ENCODE measurements around the gene MARCHF3. TPM values are rescaled to one million over a fixed set of nuclear protein-coding genes. Genes with fewer than 3 reads are reported as not detected.
"Not testable (repeated sequence)": the region's sequence is repeated elsewhere in the genome, so short reads cannot be mapped to it uniquely, and the experiment has no call there.

The MARCHF3 gene
- total and polyA plus RNA-seq, 5 donors = 11.0 to 27.0 (median 16.3) TPM

DNA sequence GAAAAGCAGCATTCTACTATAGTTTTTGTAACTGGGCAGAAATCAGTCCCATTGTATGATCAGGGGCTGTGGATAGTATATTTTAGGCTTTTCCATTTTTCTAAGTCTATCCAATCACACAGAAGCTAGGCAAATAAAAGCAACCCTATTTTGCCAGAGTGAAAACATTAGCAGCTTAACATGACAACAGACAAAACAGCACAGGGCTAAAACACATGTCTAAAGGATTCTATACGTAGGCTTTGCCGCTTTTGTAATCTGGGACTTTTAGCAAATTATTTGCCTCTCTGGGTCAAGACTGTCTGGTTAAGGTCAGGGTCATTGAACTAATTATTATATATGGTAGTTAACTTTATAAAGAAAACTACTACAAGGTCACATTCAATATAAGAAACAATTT lies 4.2 kb downstream of the MARCHF3 start:
- 81% methylated on average over 2 of the region's 2 CpGs for WGBS
- intact Hi-C loops (cut with DNase I) = no loop called here
- Histone ChIP-seq H3K4me3 (ENCODE audit: low read length) (no peak overlapping the region), H3K27ac (ENCODE audit: low read length) (no peak overlapping the region), H3K9me3 (ENCODE audit: control insufficient read depth, low read length) (no peaks in the 10 kb centered on the region), H3K27me3 (ENCODE audit: control insufficient read depth, insufficient read depth) (no peaks in the 10 kb centered on the region), H3K4me1 (ENCODE audit: control insufficient read depth, insufficient read depth, low read length) (no peaks in the 10 kb centered on the region)
- no peak for ATAC-seq
- DNase-seq = no peak

DNA sequence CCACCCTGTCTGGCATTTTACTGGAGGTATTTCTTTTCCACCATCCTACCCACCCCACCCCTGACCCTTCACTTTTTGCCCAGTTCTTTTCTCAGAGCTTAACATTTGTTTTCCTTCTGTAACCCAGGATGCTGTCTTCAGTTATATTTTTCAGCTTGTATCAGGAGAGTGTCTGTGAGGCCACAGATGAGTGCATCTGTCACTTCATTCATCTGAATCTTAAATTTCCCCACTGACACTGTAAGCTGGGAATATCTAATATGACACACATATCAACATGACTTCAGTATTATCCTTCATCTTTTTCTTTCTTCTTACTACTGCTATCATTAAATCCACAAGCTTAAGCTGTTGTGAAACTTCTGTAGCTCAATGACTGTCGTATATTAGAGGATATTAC lies 4.9 kb downstream of the MARCHF3 start:
- H3K27me3 ChIP-seq (ENCODE audit: control insufficient read depth, insufficient read depth) = no peaks in the 10 kb centered on the region
- H3K4me1 ChIP-seq (ENCODE audit: control insufficient read depth, insufficient read depth, low read length) = no peaks in the 10 kb centered on the region
- 66% methylated on average over 1 of the region's 1 CpG for WGBS
- no peak overlapping the region for H3K27ac ChIP-seq (ENCODE audit: low read length)
- ATAC-seq (no peak), DNase-seq (no peak)
- no peak overlapping the region for H3K4me3 ChIP-seq (ENCODE audit: low read length)
- intact Hi-C loops (cut with DNase I) = no loop called here
- H3K9me3 ChIP-seq (ENCODE audit: control insufficient read depth, low read length) = no peaks in the 10 kb centered on the region

DNA sequence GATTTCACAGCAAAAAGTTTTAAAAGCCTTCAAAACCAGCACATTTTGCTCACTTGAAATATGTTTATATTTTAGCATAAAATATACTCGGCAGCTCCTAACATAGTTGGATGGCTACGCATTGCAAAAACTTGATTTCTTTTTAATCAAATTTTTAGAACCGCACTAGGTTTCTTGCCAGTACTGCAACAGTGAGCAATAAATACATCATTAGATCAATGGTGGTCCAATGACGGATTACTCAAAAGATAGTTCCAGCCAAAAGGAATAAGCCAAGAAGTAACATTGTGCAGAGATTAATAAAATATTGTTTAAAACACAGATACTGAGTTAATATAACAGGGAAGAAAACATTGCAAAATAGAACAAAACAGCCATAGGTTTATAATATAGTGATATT lies 5.5 kb downstream of the MARCHF3 start:
- Histone ChIP-seq H3K27me3 (ENCODE audit: control insufficient read depth, insufficient read depth) (no peaks in the 10 kb centered on the region), H3K4me1 (ENCODE audit: control insufficient read depth, insufficient read depth, low read length) (no peaks in the 10 kb centered on the region), H3K4me3 (ENCODE audit: low read length) (no peak overlapping the region), H3K9me3 (ENCODE audit: control insufficient read depth, low read length) (no peaks in the 10 kb centered on the region), H3K27ac (ENCODE audit: low read length) (no peak overlapping the region)
- 83% methylated on average over 4 of the region's 4 CpGs for WGBS
- intact Hi-C loops (cut with DNase I) = no loop called here
- no peak for ATAC-seq
- DNase-seq = no peak

DNA sequence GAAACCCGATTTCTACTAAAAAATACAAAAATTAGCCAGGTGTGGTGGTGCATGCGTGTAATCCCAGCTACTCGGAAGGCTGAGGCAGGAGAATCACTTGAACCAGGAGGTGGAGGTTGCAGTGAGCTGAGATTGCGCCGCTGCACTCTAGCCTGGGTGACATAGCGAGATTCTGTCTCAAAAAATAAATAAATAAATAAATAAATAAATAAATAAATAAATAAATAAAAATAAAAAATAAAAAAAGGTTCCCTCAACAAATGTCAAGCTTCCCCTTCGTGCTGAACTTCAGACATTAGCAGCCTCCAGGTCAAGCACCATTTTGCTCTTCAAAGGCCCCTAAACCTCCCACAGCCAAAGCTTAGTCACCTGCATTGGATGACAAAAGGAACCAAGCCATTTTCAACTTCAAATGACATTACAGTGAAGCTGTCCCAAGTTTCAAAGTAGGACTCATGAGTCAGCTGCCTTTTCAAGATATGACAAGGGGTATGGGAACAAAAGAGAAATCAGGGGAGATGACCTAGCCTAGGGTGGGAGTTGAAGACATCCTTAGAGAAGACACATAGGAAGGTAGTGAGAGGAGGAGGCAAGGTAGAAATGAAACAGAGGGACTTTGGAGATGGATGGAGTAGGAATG lies 6.7 kb downstream of the MARCHF3 start:
- H3K27ac ChIP-seq (ENCODE audit: low read length); H3K9me3 ChIP-seq (ENCODE audit: control insufficient read depth, low read length); H3K27me3 ChIP-seq (ENCODE audit: control insufficient read depth, insufficient read depth); ATAC-seq; intact Hi-C loops (cut with DNase I); DNase-seq; H3K4me3 ChIP-seq (ENCODE audit: low read length); H3K4me1 ChIP-seq (ENCODE audit: control insufficient read depth, insufficient read depth, low read length): not testable (repeated sequence)
- 97% methylated on average over 7 of the region's 7 CpGs for WGBS

DNA sequence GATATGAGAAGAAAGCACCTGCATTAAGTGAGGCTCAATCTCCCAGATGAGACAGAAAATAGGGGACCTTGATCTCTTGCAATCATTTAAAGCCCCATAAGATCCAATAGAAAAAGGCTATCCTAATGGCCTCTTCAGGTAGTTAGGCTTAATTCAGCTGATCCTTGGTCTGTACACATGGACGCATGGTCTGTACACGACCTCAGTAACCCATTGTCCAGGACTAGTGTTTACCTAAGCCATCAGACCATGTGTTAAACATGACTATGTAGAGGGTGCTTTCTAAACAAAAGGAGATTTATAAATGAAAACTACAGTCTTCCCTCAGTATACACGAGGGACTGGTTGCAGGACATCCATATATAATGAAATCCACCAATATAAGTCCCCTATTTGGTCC lies 7.5 kb downstream of the MARCHF3 start:
- 95% methylated on average over 3 of the region's 3 CpGs for WGBS
- Histone ChIP-seq H3K4me1 (ENCODE audit: control insufficient read depth, insufficient read depth, low read length) (no peaks in the 10 kb centered on the region), H3K4me3 (ENCODE audit: low read length) (no peak overlapping the region), H3K9me3 (ENCODE audit: control insufficient read depth, low read length) (no peaks in the 10 kb centered on the region), H3K27ac (ENCODE audit: low read length) (no peak overlapping the region), H3K27me3 (ENCODE audit: control insufficient read depth, insufficient read depth) (no peaks in the 10 kb centered on the region)
- intact Hi-C loops (cut with DNase I) = no loop called here
- DNase-seq (no peak), ATAC-seq (no peak)

DNA sequence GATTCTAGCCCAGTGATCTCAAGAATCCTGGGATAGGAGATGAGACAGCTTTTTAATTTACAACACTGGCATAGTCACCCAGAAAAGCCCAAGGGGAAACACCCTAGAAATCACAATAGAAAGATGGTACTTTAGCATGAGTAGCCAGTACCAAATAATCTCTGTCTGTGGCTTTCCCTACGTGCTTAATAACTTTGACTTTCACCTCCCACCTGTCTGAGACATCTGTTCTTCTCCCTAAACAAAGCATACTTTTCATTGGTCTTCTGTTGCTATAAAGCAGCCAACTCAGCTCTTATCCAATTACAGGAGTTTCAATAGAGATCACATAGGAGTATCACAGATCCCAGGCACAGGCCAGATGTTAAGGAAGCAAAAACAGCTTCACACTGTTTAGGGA lies 10.4 kb downstream of the MARCHF3 start:
- no peak for ATAC-seq
- Histone ChIP-seq H3K27me3 (ENCODE audit: control insufficient read depth, insufficient read depth) (no peaks in the 10 kb centered on the region), H3K4me3 (ENCODE audit: low read length) (no peak overlapping the region), H3K27ac (ENCODE audit: low read length) (no peak overlapping the region), H3K4me1 (ENCODE audit: control insufficient read depth, insufficient read depth, low read length) (no peaks in the 10 kb centered on the region), H3K9me3 (ENCODE audit: control insufficient read depth, low read length) (no peaks in the 10 kb centered on the region)
- intact Hi-C loops (cut with DNase I) = no loop called here
- DNase-seq = no peak
- 77% methylated on average over 1 of the region's 1 CpG for WGBS

DNA sequence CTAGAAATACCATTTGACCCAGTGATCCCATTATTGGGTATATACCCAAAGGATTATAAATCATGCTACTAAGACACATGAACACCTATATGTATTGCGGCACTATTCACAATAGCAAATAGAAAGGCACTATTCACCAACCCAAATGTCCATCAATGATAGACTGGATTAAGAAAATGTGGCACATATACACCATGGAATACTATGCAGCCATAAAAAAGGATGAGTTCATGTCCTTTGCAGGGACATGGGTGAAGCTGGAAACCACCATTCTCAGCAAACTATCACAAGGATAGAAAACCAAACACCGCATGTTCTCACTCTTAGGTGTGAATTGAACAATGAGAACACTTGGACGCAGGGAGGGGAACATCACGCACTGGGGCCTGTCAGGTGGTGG lies 13.6 kb downstream of the MARCHF3 start:
- DNase-seq; H3K27ac ChIP-seq (ENCODE audit: low read length); H3K9me3 ChIP-seq (ENCODE audit: control insufficient read depth, low read length); H3K27me3 ChIP-seq (ENCODE audit: control insufficient read depth, insufficient read depth); H3K4me3 ChIP-seq (ENCODE audit: low read length); ATAC-seq; intact Hi-C loops (cut with DNase I); H3K4me1 ChIP-seq (ENCODE audit: control insufficient read depth, insufficient read depth, low read length): not testable (repeated sequence)
- WGBS = 97% methylated on average over 4 of the region's 4 CpGs

DNA sequence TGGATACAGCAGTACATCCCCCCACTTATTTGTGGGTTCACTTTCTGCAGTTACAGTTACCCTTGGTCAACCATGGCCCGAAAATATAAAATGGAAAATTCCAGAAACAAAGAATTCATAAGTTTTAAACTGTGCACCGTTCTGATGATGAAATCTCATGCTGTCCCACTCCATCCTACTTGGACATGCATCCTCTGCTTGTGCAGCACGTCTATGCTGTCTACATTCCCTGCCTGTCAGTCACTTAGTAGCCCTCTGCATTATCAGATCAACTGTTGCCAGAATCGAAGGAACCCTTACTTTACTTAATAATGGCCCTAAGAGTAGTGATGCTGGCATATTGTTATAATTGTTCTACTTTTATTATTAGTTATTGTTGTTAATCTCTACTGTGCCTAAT lies 14.6 kb downstream of the MARCHF3 start:
- Histone ChIP-seq H3K4me3 (ENCODE audit: low read length) (no peak overlapping the region), H3K27ac (ENCODE audit: low read length) (no peak overlapping the region), H3K4me1 (ENCODE audit: control insufficient read depth, insufficient read depth, low read length) (peaks cover 3% of the 10 kb centered on the region), H3K9me3 (ENCODE audit: control insufficient read depth, low read length) (no peaks in the 10 kb centered on the region), H3K27me3 (ENCODE audit: control insufficient read depth, insufficient read depth) (no peaks in the 10 kb centered on the region)
- WGBS = 72% methylated on average over 4 of the region's 4 CpGs
- intact Hi-C loops (cut with DNase I) = no loop called here
- no peak for DNase-seq
- ATAC-seq = no peak

DNA sequence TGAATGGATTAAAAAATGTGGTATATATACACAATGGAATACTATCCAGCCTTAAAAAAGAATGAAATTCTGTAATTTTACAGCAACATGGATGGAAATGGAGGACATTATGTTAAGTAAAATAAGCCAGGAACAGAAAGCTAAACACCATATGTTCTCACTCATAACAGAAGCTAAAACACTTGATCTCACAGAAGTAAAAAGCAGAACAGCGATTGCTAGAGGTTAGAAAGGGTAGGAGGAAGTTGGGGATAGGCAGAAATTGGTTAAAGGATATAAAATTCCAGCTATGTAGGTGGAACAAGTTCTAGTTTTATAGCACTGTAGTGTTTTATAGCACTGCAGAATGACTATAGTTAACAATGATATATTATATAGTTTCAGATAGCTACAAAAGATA lies 15.8 kb downstream of the MARCHF3 start:
- Histone ChIP-seq H3K27me3 (ENCODE audit: control insufficient read depth, insufficient read depth) (no peaks in the 10 kb centered on the region), H3K9me3 (ENCODE audit: control insufficient read depth, low read length) (no peaks in the 10 kb centered on the region), H3K27ac (ENCODE audit: low read length) (no peak overlapping the region), H3K4me1 (ENCODE audit: control insufficient read depth, insufficient read depth, low read length) (peaks cover 5% of the 10 kb centered on the region), H3K4me3 (ENCODE audit: low read length) (no peak overlapping the region)
- no peak for DNase-seq
- ATAC-seq = no peak
- intact Hi-C loops (cut with DNase I) = no loop called here
- WGBS = 83% methylated on average over 1 of the region's 1 CpG

DNA sequence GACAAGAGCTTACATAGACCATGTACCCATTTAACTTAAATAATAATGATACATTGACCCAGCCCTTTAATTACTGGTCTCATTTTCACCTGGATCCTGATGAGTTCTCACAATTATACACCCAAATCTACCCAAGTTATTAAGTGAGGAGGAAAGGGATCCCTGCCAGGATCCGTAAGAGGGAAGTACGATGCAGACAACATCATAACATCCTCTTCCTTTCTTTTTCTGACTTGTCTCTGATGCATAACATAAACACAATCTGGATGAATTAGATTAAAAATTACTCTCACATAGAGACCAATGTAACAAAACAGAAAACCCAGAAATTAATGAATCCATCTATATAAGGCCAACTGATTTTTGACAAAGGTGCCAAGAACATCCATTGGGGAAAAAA lies 17.0 kb downstream of the MARCHF3 start:
- DNase-seq = no peak
- intact Hi-C loops (cut with DNase I) = no loop called here
- no peak overlapping the region for H3K27ac ChIP-seq (ENCODE audit: low read length)

DNA sequence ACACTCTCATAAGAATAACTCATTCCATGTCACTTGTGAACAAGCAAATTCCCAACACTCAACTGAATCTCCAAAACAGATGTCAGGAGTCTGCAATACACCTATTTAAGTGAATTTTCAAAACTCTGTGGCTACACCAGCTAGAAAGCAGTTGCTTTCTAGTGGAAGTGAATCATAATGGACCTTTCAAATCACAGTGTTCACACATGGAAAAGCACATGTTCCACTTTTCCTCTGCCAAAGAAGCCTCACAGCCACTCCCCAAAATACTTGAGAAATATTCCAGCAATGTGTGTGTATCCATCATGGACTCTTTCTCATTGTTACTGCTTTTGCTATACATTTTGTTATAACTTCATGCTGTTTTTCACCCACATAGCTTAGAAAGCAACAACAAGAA lies 17.4 kb downstream of the MARCHF3 start:
- H3K4me1 ChIP-seq (ENCODE audit: control insufficient read depth, insufficient read depth, low read length) = peaks cover 7% of the 10 kb centered on the region
- intact Hi-C loops (cut with DNase I) = no loop called here
- ATAC-seq = peak in 1 of 2 donors; percentile 43
- no peak for DNase-seq
- no peak overlapping the region for H3K27ac ChIP-seq (ENCODE audit: low read length)
- H3K4me3 ChIP-seq (ENCODE audit: low read length) = no peak overlapping the region
- H3K9me3 ChIP-seq (ENCODE audit: control insufficient read depth, low read length) = no peaks in the 10 kb centered on the region
- H3K27me3 ChIP-seq (ENCODE audit: control insufficient read depth, insufficient read depth) = no peaks in the 10 kb centered on the region

More for the DNA sequence above, 17.0 kb downstream of the MARCHF3 start:
- peaks cover 5% of the 10 kb centered on the region for H3K4me1 ChIP-seq (ENCODE audit: control insufficient read depth, insufficient read depth, low read length)
- no peaks in the 10 kb centered on the region for H3K27me3 ChIP-seq (ENCODE audit: control insufficient read depth, insufficient read depth)
- H3K4me3 ChIP-seq (ENCODE audit: low read length) = no peak overlapping the region
- 64% methylated on average over 2 of the region's 2 CpGs for WGBS
- no peak for ATAC-seq
- no peaks in the 10 kb centered on the region for H3K9me3 ChIP-seq (ENCODE audit: control insufficient read depth, low read length)
